HG03095 (cell line): ENCODE results near the gene TAOK2.

Source experiments
- ATAC-seq: cut with Tn5 transposase; IDR thresholded peaks from one replicate; pipeline ENCODE4 v1.9.1; 2021; ENCODE audit warnings: moderate library complexity; ENCODE audit not compliant: unreplicated experiment

The TAOK2 gene

GRCh38 chr16:29962344-29962994 lies 11.2 kb upstream of the TAOK2 start:
- ATAC-seq, result no peak

- ATAC-seq, result no peak
These were observed 10.5 kb upstream of the TAOK2 start for GRCh38 chr16:29963021-29963743.

GRCh38 chr16:29968205-29968604 lies 5.5 kb upstream of the TAOK2 start:
- no peak for ATAC-seq

DNA sequence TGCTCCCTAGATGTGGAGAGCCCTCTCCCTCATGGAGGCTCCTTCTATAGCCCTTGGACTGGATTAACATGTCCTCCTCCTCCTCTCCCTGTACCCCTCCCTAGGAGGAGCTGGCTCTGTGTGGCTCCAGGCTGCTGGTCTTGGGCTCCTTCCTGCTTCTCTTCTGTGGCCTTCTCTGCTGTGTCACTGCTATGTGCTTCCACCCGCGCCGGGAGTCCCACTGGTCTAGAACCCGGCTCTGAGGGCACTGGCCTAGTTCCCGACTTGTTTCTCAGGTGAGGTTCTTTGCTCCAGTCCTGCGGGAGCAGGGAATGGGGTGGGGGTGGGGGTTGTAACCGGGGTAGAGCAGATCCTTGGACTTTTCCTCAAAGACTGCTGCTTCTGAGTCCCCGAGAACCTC lies 2.4 kb upstream of the TAOK2 start:
- no peak for ATAC-seq

DNA sequence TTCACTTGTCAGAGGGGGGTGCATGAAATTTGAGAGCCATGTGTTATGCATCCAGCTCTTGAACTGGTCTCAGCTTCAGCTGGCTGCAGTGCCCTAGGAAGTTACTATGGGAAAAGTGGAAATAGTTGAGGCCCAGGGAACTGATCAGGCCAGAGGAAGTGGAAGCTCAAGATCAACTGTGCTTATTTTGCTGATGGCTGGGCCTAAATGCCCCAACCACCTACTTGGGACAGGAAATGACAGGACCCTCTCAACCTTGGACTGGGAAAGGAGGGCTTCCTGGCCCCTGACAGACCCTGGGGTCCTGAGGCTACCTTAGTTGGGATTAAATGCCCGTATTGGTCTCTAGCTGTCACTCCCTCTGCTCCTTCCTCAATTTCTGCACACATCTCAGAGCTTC lies 1.2 kb upstream of the TAOK2 start:
- ATAC-seq, result no peak

- ATAC-seq, result no peak
These were observed 680 bp upstream of the TAOK2 start for GRCh38 chr16:29972992-29973383.

DNA sequence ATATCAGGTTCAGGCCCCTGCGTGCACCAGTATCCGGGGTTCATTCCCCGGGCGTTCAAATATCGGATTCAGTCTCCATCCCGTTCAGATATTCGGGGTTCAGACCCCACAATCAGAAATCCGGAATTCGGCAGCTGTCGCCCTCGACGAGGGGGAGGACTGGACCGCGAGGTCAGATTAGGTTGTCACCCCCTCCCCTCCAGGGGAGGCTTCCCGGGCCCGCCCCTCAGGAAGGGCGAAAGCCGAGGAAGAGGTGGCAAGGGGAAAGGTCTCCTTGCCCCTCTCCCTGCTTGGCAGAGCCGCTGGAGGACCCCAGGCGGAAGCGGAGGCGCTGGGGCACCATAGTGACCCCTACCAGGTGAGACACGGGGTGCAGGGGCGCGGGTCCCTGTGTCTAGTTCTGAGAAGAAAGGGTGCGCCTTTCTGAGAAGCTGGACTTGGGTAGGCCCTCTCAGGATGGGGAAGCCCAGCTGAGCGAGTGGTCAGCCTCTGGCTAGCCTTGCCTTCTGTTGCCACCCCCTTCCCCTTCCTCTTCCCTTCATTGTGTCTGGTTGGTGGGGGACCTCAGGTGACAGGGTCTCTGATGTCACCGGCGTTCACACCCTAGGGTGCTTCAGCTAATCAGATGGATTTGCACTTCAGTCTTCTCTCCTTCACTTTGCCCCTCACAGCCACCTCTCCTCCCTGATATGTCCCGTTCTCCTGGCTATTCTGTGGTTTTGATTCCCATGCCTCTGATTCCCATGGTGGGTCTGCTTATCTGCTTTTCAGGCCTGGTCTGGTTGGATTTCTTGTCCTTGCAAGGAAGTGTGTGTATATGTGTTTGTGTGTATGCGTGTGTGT lies 844 bp downstream of the TAOK2 start:
- ATAC-seq, result no peak

DNA sequence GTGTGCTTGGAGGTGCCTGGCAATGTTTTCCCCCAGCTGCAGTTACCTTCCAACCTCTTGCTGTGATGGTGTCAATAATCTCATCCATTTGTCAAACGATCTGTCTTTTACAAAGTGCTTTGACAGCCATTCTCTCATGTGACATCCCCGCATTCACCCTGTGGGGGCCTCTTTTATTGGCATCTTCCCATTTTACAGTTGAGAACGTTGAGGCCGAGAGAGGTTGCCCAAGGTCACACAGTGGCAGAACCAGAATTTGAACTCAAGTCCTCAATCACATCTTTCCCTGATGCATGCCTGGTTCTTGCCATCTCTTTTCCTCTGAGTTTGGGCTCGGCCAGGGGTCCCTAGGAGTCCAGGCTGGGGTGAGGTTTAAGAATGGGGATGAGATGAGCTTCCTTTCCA lies 1.5 kb downstream of the TAOK2 start:
- no peak for ATAC-seq

- no peak for ATAC-seq
These were observed 2.3 kb downstream of the TAOK2 start for GRCh38 chr16:29975811-29976511.

DNA sequence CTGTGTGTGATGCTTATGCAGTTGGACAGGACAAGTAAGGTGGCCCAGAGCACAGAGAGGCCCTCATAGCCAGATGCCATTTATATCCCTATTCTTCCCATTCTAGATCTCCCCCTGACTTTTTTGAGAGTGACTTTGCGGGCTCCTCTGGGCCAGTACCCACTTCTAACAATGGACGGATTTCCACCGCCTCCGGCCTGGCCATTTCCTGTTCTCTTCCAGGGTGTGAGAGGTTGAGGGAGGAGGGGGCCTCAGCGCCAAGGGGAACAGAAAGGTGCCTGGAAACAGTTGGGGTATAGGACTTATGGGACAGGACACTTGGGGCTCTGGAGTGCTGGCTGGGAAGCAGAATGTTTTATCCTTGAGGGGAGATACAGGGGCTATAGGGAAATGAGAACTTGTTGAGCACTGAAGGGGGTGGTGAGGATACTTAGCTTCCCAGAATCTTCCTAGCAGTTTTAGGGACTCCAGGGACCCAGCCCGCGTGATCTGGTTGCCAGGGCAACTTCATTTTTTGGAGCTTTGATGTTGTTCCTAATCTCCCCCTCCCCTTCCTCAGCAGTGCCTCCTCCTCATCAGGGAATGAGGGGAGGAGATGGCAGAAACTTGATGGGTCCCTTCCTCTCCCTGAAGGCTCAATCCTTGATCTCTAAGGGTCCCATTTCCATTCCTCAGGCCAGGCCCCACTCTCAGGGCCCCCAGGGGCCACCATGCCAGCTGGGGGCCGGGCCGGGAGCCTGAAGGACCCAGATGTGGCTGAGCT lies 3.6 kb downstream of the TAOK2 start:
- no peak for ATAC-seq

DNA sequence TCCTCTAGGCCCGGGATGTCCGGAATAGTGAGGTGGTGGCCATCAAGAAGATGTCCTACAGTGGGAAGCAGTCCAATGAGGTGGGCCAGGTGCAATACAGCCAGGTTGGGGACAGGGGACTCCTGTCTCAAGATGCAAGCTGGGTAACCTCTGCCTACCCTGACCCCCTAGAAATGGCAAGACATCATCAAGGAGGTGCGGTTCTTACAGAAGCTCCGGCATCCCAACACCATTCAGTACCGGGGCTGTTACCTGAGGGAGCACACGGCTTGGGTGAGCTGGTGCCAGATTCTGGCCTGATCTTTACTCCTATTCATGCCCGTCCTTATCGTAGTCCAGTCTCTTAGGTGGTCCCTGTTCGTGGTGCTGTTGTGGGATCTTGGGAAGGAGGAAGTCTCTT lies 4.4 kb downstream of the TAOK2 start:
- ATAC-seq, result no peak

- ATAC-seq, result no peak
These were observed 5.0 kb downstream of the TAOK2 start for GRCh38 chr16:29978564-29979270.

- ATAC-seq, result no peak
These were observed 9.1 kb downstream of the TAOK2 start for GRCh38 chr16:29982560-29983419.

- ATAC-seq, result no peak
These were observed 9.9 kb downstream of the TAOK2 start for GRCh38 chr16:29983420-29984136.

GRCh38 chr16:29984137-29984763 lies 10.6 kb downstream of the TAOK2 start:
- ATAC-seq, result no peak

DNA sequence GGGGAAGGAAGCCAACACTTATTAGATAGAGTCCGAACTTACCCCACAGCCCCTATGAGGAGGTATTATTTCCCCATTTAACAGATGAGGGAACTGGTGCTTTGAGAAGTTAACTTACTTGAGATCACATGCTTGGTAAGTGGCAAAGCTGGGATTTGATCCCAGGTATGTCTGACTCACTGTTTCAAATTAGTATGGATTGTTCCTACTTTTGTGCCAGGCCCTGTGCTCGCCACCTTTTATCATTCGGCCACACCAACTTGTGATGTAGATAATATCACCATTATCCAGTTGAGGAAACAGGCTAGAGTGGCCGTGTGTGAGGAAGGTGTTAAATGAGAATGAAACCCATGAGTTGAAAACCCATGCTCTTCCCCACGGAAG lies 11.1 kb downstream of the TAOK2 start:
- ATAC-seq, result no peak

GRCh38 chr16:29985271-29985811 lies 11.7 kb downstream of the TAOK2 start:
- ATAC-seq, result no peak

- no peak for ATAC-seq
These were observed 12.6 kb downstream of the TAOK2 start for GRCh38 chr16:29986231-29986630.
